ENCODE measurements around the gene PLA2G2D.
"Not testable (repeated sequence)": the region's sequence is repeated elsewhere in the genome, so short reads cannot be mapped to it uniquely, and the experiment has no call there.

The PLA2G2D gene

DNA sequence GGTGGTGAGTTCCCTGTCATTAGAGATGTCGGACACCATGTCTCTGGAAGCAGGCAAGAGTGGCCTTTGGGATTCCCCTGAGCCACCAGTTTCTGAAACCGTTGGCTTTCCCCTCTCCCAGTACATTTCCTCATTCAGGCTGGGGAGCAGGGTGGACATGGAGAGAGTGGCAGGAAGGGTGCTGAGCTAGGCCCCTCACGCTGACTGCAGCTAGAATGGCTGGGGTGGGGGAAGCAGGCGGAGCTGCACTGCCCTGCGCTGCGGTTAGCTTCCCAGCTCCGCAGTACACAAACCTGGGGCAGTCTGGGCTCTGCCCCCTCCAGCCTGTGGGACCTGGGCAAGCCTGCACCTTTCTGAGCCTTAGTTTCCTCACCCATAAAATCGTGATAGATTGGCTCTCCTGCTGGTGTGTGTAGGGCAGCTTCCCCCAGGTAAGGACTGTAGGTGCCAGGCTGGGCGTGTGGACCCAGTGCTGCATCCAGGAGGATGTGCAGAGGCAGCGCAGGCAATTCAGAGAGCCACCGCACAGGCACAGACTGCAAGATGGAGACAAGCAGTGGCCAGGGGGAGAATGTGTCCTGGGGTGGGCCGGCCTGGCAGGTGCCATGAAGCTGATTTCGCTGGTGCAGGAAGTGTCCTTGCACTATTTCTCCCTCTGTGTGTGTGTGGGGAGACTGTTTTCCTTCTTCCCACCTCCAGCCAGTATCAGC lies 22.8 kb upstream of the PLA2G2D start:
- DNase-seq = no peak

DNA sequence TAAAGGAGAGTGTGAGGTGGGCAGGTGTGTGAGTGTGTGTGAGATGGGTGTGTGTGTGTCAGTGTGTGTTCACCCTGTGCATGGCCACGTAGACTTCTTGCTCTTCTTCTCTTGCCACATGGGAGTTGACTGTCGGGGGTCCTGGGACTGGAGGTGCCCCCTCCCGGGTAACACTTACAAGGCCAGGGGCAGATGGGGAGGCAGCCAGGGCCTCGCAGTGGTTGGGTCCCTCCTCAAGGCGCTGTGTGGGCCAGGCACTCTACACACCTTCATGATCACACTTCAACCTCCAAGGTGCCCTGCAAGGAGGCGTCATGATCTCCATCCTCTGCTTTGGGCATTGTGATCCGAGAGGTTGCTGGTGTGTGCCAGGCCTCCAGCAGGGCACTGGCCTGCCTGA lies 22.1 kb upstream of the PLA2G2D start:
- DNase-seq = no peak

DNA sequence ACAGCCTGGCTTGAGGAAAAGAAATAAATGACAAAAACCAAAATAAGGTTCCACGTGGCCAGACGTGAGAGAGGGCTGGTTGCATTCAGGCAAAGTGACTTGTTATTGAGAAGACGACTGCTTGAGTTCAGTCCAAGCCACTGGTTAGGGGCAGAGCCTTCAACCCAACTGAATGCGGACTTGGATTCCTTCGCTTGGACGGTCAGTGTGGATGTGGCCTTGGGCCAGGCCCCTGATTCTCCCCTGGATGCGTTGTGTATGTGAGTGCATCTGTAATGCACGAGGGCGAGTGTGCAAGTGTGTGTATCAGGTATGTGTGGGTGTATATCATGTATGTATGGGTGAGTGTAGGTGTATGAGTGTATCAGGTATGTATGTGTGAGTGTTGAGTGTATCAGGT lies 21.7 kb upstream of the PLA2G2D start:
- no peak for DNase-seq

- DNase-seq = no peak
Measured at GRCh38 chr1:20139776-20140612, 20.7 kb upstream of the PLA2G2D start.

- DNase-seq = no peak
Measured at GRCh38 chr1:20138961-20139550, 19.7 kb upstream of the PLA2G2D start, which contains the start of gene PLA2G2F. PLA2G2F (plus strand) TSS chr1:20139323; CDS start chr1:20139428, 105 bp downstream.

DNA sequence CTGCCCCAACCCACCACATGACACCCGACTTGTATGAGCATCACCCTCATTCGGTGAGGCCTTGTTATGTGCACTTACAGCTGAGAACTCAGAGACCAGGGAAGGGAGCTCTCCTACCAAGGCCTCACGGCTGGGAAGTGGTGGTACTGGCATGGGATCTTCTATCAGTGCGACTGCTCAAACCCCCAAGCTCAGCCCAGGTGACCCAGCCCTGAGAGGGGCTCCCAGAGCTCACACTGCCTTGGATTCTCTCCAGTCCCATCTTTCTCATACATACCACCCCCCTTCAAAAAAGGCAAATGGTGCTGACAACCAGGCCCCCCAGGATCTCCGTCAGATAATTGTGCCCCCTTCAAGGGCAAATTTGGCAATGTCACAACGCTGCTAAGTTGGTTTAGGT lies 19.0 kb upstream of the PLA2G2D start:
- DNase-seq = no peak

- DNase-seq = no peak
Measured at GRCh38 chr1:20137604-20138003, 18.3 kb upstream of the PLA2G2D start.

GRCh38 chr1:20137055-20137454 lies 17.7 kb upstream of the PLA2G2D start:
- DNase-seq = no peak

DNA sequence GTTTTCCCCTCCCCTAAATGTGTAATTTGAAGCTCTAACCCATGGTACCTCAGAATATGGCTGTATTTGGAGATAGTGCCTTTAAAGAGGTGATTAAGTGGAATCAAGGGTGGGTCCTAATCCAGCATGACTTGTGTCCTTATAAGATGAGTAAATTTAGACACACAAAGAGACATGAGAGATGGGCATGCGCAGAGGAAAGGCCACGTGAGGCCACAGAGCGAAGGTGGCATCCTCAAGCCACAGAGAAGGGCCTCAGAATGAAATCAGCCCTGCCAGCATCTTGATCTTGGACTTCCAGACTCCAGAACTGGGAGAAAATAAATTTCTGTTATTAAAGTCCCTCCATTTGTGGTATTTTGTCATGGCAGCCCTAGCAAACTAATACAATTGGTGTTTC lies 16.9 kb upstream of the PLA2G2D start:
- no peak for DNase-seq

DNA sequence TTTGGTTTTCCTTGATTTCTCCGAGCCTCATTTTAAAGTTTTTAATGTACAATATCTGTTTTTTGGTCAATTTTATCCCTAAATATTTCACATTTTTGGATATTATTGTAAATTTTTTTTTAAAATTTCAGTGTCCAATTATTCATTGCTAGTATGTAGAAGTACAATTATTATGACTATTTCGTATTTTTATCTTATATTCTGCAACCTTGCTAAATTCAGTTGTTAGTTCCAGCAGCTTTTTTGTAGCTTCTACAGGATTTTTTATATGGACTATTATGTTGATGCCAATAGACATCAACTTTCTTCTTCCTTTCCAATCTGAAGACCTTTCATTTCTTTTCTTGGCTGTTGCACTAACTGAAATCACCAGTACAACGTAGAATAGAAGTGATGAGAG lies 15.7 kb upstream of the PLA2G2D start:
- DNase-seq = no peak

GRCh38 chr1:20130518-20130917 lies 11.2 kb upstream of the PLA2G2D start:
- DNase-seq = not testable (repeated sequence)

- no peak for DNase-seq
Measured at GRCh38 chr1:20126806-20127440, 7.6 kb upstream of the PLA2G2D start.

GRCh38 chr1:20126041-20126805 lies 6.9 kb upstream of the PLA2G2D start:
- DNase-seq = no peak

- no peak for DNase-seq
Measured at GRCh38 chr1:20125100-20125499, 5.8 kb upstream of the PLA2G2D start.

- peak; percentile 10 for DNase-seq
Measured at GRCh38 chr1:20124456-20125057, 5.2 kb upstream of the PLA2G2D start.

DNA sequence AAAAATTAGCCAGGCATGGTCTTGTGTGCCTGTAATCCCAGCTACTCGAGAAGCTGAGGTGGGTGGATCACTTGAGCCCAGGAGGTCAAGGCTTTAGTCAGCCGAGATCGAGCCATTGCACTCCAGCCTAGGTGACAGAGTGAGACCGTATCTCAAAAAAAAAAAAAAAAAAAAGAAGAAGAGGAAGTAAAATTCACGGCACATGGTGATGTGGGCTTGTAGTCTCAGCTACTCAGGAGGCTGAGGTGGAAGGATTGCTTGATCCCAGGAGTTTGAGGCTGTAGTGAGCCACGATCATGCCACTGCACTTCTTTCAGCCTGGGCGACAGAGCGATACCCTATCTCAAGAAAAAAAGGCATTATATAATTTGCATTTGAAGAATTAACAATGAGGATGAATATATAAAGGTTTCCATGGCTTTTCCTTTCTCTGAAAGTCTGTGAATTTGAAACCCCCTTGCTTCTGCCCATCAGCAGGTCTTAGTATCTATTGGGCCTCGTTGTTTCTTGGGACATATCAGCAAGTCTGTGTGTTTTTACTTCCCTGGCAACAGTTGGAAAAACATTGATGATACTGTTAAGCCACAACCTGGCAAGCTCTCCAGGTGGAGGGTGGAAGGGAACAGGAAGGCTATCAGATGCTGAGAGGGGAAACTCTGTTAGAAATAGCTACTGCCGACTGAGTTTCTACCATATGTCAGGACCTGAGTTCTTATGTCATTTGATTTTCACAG lies 4.6 kb upstream of the PLA2G2D start:
- DNase-seq = no peak

DNA sequence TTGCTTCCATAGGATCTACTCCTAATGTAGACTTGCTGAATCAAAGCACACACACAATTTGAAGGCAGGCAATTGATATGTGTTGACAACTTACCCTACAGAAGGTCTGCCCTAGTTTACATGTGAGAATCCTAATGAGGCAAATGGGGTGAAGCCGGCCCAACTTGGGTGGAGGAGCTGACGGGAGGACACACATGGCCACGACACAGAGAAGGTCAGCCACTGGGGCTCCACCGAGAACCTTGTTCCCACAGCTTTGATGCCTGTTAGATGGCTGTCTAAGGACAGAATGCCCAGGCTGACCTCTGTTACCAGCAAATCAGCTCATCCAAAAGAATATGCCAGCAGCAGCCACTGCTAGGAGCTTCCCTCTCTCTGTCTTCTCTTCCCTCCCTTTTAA lies 1.5 kb upstream of the PLA2G2D start:
- DNase-seq = no peak

GRCh38 chr1:20117236-20117635 lies 2.1 kb downstream of the PLA2G2D start:
- no peak for DNase-seq

GRCh38 chr1:20115916-20116315 lies 3.4 kb downstream of the PLA2G2D start:
- DNase-seq = no peak

DNA sequence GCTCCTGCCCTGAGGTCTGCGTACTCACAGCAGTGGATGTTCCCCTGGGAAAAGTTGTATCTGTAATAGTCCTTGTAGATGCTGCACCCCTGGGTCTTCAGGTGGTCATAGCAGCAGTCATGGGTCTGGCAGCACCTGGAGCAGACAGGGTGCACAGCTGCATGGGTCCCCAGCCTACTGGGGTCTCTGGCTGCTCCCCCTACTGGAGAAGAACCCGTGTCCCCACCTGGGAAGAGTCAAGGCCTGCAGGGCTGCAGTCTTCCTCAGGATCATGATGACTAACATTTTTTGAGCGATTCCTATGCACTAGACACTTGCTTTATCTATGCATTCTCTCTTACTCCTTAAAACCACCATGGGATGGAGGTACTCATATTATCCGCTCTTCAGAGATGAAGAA lies 3.9 kb downstream of the PLA2G2D start:
- no peak for DNase-seq

DNA sequence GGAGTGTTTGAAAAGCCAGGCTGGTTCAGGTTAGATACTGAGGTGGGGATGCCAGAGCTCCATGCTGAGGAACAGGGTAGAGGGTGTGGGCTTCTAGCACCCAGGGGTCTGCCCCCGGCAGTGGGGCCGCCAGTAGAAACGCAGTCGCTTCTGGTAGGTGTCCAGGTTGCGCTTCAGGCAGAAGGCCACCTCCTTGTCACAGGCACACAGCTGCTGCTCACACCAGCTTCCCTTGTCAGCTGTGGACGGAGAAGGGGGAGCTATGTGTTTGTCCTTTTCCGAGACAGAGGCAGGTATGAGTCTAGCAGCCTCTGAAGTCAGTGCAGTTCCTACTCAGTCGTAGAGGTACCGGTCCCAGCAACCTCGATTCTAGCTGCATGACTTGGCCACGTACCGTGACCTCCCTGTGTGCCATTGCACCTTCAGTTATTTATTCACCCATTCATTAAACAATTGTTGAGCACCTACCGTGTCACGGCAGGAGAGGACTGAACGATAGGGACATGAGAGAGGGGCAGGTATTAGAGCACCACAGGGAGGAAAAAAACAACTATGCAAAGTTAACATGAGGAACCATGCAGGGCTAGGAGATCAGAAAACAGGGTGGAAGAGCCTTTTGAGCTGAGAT lies 5.2 kb downstream of the PLA2G2D start:
- DNase-seq = no peak
